Measurements from ENCODE around the gene HKDC1. TPM values are rescaled to one million over a fixed set of nuclear protein-coding genes. Genes with fewer than 3 reads are reported as not detected.
"Not testable (repeated sequence)": the region's sequence is repeated elsewhere in the genome, so short reads cannot be mapped to it uniquely, and the experiment has no call there.

Gene HKDC1
- total RNA-seq, 2 donors from 2014 or later: not detected

DNA sequence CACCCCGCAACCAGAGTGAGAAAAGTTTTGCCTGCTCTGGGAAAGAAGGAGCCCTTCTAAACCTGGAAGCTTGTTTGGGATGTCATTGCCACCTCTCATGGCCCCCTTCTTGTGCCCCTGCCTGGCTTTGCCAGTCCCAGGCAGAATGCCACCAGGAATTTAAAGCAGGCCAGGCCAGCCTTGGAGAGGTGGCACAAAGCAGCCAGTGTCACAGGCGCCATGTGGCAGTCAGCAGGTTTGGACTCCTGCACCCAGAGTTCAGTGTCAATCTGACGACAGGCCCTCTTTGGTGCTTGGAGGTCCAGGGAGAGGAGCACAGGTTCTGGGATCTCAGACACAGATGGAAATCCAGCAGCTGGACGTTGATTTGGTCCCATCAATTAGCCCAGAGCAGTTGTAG is 70.9 kb downstream of the HKDC1 start:
- DNase-seq (ENCODE audit: low spot score): no peak
- Mint-ChIP-seq H3K4me1 (ENCODE audit: low read depth in 2 of 2) (peaks cover 0 to 8% of the 10 kb centered on the region in 2 donors), H3K27ac (no peak overlapping the region), H3K9me3 (no peaks in the 10 kb centered on the region), H3K4me3 (no peak overlapping the region), H3K27me3 (peaks cover 0 to 6% of the 10 kb centered on the region in 2 donors), H3K36me3 (no peaks in the 10 kb centered on the region)
- ATAC-seq: no peak

DNA sequence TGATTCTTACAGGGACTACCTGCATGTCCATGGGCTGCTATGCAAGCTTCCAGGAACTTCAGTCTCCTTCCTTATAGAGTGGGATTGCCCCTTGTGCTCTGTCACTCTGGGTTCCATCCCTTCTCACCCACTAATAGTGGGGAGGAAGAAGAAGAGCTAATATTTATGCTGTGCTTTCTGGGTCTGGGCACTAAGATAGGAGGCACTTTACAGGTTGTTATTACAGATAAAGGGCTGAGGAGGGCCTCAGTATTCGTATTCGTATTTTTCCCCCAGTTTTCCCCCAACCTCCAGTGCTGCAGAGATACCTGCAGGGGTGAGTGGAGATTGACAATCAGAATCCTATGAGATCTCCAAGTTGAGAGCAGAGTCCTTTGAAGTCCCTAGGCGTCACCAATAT is 72.3 kb downstream of the HKDC1 start:
- Mint-ChIP-seq H3K9me3 (no peaks in the 10 kb centered on the region), H3K36me3 (no peaks in the 10 kb centered on the region), H3K4me3 (no peak overlapping the region), H3K4me1 (ENCODE audit: low read depth in 2 of 2) (peaks cover 0 to 8% of the 10 kb centered on the region in 2 donors), H3K27me3 (peaks cover 0 to 2% of the 10 kb centered on the region in 2 donors), H3K27ac (no peak overlapping the region)
- ATAC-seq (no peak), DNase-seq (ENCODE audit: low spot score) (no peak)

DNA sequence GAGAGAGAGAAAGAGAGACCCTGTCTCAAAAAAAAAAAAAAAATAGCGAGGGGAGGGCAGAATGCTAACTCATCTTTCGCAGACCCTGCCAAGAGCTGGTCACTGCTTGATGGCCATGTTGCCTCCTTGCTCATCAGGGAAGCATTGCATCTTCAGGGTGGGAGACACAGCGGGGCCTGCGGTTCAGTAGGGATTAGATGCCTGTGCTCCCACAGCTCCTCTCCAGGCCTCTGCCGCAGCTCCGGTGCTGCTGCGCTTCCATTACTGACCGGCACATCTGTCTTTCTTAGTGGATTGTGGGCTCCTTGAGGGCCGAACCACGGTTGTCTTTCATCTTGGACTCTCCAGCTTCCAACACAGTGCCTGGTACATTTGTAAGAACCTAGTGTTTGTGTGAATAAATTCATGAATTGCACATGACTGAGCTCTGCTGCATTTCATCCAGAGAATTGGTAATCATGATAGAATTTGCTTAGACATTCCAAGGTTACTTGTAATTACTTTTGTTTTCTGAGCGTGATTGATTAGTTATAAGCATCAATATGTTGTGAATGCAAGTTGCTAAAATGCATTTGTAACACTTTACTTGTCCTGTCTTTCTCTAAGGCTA is 75.0 kb downstream of the HKDC1 start:
- no peak for ATAC-seq
- H3K4me3 Mint-ChIP-seq: no peak overlapping the region
- no peak for DNase-seq (ENCODE audit: low spot score)
- H3K9me3 Mint-ChIP-seq: no peaks in the 10 kb centered on the region
- H3K4me1 Mint-ChIP-seq (ENCODE audit: low read depth in 2 of 2): peaks cover 0 to 8% of the 10 kb centered on the region in 2 donors
- H3K36me3 Mint-ChIP-seq: no peaks in the 10 kb centered on the region
- H3K27ac Mint-ChIP-seq: no peak overlapping the region
- peaks cover 0 to 2% of the 10 kb centered on the region in 2 donors for H3K27me3 Mint-ChIP-seq

DNA sequence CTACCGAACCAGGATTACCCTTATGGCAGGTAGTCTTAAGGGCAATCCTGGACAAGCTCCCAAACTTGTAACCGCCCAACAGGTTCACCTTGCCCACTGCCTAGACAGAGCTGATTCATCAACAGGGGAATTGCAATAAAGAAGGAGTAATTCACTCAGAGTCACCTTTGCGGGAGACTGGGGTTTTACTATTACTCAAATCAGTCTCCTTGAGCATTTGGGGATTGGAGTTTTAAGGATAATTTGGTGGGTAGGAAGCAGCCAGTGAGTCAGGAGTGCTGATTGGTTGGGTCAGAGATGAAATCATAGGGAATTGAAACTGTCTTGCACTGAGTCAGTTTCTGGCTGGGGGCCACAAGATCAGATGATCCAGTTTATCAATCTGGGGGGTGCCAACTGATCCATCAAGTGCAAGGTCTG is 83.5 kb downstream of the HKDC1 start:
- H3K27me3 Mint-ChIP-seq: peaks cover 0 to 4% of the 10 kb centered on the region in 2 donors
- ATAC-seq (no peak), DNase-seq (ENCODE audit: low spot score) (no peak)
- no peak overlapping the region for H3K27ac Mint-ChIP-seq
- no peaks in the 10 kb centered on the region for H3K36me3 Mint-ChIP-seq
- no peak overlapping the region for H3K4me3 Mint-ChIP-seq
- no peaks in the 10 kb centered on the region for H3K9me3 Mint-ChIP-seq
- no peaks in the 10 kb centered on the region for H3K4me1 Mint-ChIP-seq (ENCODE audit: low read depth in 2 of 2)

DNA sequence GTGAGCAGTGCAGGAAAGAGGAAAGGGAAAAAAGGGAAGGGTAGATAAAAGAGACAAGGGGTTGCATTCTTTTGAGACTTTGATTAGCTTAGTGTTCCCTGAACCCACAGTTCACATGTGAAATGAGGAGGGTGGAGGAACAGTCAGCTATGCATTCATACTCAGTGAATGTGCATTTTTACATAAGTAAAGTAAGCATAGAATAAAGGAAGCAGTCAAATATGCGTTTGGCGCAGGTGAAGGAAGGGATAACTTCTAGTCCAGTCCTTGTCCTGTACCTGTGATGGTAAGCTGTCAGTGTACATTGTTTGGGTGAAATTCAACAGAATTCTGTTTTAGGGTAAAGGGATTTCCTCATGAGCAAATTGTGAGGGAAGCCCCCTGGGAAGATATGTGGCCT is 86.3 kb downstream of the HKDC1 start:
- DNase-seq (ENCODE audit: low spot score): no peak
- Mint-ChIP-seq H3K4me3 (no peak overlapping the region), H3K36me3 (no peaks in the 10 kb centered on the region), H3K27me3 (peaks cover 0 to 4% of the 10 kb centered on the region in 2 donors), H3K9me3 (no peaks in the 10 kb centered on the region), H3K4me1 (ENCODE audit: low read depth in 2 of 2) (no peaks in the 10 kb centered on the region), H3K27ac (no peak overlapping the region)
- ATAC-seq: no peak

DNA sequence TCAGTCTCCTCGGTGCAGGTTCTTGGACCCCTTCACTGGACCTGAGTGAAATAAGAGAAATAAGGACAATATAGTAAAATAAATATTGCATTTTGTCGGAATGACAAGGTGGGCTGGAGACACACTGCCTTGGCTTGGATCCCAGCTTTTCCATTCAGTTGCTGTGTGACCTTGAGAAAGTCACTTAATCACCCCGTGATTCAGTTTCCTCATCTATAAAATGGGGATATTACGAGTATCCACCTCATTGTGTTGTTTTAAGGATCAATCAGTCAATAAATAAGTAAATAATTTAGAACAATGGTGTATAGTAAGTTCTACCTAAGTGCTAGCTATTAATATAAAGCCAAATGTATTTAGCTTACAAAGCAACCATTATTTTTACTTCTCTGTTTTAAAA is 87.3 kb downstream of the HKDC1 start:
- H3K27me3 Mint-ChIP-seq: peaks cover 0 to 4% of the 10 kb centered on the region in 2 donors
- DNase-seq (ENCODE audit: low spot score): no peak
- no peak overlapping the region for H3K4me3 Mint-ChIP-seq
- H3K27ac Mint-ChIP-seq: no peak overlapping the region
- no peaks in the 10 kb centered on the region for H3K4me1 Mint-ChIP-seq (ENCODE audit: low read depth in 2 of 2)
- no peak for ATAC-seq
- H3K36me3 Mint-ChIP-seq: no peaks in the 10 kb centered on the region
- H3K9me3 Mint-ChIP-seq: no peaks in the 10 kb centered on the region

DNA sequence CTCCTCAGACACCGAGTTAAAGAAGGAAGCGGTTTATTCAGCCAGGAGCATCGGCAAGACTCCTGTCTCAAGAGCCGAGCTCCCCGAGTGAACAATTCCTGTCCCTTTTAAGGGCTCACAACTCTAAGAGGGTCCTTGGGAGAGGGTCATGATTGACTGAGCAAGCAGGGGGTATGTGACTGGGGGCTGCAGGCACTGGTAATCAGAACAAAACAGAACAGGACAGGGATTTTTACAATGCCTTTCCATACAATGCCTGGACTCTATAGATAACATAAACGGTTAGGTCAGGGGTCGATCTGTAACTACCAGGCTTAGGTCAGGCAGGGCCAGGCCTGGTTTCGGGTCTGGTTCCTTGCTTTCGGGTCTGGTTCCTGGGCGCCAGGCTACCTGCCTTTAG is 88.2 kb downstream of the HKDC1 start:
- H3K27ac Mint-ChIP-seq; H3K4me1 Mint-ChIP-seq (ENCODE audit: low read depth in 2 of 2); H3K9me3 Mint-ChIP-seq; H3K27me3 Mint-ChIP-seq; H3K36me3 Mint-ChIP-seq; DNase-seq (ENCODE audit: low spot score); ATAC-seq; H3K4me3 Mint-ChIP-seq: not testable (repeated sequence)

DNA sequence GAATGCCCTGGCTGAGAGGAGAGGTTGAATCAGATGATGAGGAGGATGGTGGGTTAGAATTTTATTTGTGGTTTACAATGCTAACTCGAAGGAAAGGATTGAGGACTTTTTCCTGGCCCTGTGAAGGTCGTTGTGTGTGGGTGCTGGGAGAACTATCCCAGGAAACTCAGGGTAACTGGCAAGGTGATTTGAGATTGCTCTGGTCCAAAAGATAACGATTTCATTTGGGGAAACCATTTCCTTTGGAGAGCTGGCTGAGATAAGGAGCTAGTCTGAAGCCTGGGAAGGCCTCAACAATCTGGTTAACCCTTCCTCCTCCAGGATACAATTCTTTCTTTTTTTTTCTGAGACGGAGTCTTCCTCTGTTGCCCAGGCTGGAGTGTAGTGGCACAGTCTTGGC is 91.2 kb downstream of the HKDC1 start:
- ATAC-seq (no peak), DNase-seq (ENCODE audit: low spot score) (no peak)
- peaks cover 5 to 9% of the 10 kb centered on the region in 2 donors for H3K4me1 Mint-ChIP-seq (ENCODE audit: low read depth in 2 of 2)
- no peak overlapping the region for H3K27ac Mint-ChIP-seq
- H3K4me3 Mint-ChIP-seq: no peak overlapping the region
- no peaks in the 10 kb centered on the region for H3K27me3 Mint-ChIP-seq
- H3K9me3 Mint-ChIP-seq: no peaks in the 10 kb centered on the region
- H3K36me3 Mint-ChIP-seq: no peaks in the 10 kb centered on the region

DNA sequence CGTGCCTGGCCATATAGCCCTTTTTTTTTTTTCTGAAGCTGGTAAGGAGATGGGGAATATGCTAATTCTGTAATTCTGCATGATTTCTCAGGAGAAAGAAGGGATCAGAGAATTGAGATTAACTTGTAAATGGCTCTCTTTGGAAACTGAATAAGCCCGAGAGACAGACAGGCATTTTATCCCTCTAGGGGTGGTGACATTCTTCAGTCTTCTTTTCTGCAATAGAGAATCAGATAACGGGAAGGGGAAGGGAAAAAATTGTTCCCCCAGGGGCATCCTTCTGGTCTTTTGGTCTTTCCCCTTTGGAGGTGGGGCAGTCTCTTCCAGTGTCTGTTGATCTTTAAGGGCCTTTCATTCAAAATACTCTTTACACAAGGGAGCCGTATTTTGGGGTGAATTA is 92.4 kb downstream of the HKDC1 start:
- H3K9me3 Mint-ChIP-seq: no peaks in the 10 kb centered on the region
- DNase-seq (ENCODE audit: low spot score) (no peak), ATAC-seq (no peak)
- H3K36me3 Mint-ChIP-seq: no peaks in the 10 kb centered on the region
- H3K4me3 Mint-ChIP-seq: no peak overlapping the region
- H3K27me3 Mint-ChIP-seq: no peaks in the 10 kb centered on the region
- no peak overlapping the region for H3K27ac Mint-ChIP-seq
- peaks cover 10 to 14% of the 10 kb centered on the region in 2 donors for H3K4me1 Mint-ChIP-seq (ENCODE audit: low read depth in 2 of 2)

DNA sequence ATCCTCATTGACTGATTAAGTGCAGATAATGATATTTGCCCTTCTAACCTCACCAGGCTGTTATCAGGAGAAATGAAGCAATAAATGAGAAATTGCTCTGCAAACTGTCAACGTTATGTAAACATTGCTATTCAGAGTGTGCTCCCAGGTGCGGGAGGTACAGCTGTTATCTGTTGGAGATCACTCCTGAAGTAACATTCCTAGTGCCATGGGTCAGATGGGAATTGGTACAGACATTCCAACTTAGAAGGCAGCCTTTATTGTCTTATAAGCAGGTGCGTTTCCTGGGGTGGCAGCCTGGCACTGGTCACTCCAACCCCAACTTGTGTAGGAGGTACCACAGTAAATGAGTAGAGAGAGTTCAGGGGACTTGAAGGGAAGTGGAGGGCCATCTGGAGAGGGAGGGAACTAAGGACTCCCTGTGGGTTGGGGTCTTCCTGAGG is 95.0 kb downstream of the HKDC1 start:
- no peaks in the 10 kb centered on the region for H3K9me3 Mint-ChIP-seq
- H3K36me3 Mint-ChIP-seq: no peaks in the 10 kb centered on the region
- H3K27me3 Mint-ChIP-seq: no peaks in the 10 kb centered on the region
- H3K4me1 Mint-ChIP-seq (ENCODE audit: low read depth in 2 of 2): peaks cover 19 to 23% of the 10 kb centered on the region in 2 donors
- no peak for ATAC-seq
- no peak for DNase-seq (ENCODE audit: low spot score)
- H3K27ac Mint-ChIP-seq: peak overlapping the region in 1 of 2 donors; percentile 86
- no peak overlapping the region for H3K4me3 Mint-ChIP-seq

DNA sequence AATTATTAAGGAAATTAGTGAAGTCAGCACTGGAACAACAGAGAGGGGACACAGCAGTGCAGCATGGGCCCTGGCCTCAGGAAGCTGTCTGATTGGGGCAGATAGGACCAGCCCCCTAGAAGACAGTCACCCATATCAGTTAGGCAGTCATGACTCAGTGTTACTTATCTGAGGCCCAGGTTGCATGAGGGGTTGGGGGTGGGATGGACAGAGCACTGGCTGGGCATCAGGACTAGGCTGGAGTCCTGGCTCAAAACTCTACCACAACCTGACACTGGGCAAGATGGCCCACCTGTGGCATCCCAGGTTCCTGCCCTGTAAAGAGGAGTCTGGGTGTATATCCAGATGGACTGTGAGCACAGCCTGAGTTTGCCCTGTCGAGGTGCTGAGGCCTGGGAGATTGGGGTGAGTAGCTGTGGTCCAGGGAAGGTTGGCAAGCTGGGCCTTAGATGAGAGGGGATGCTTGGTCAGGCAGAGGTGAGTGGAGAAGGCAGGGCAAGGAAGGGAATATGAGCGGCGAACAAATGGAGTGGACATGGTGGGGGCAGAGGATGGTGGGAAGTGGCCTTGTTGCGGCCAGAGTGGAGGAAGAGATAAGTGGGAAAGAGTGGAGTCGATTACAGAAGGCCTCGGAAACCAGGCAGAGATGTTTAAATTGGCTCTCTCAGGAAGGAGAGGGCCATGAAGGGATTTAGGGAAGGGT is 95.6 kb downstream of the HKDC1 start:
- no peak for ATAC-seq
- Mint-ChIP-seq H3K27ac (peak overlapping the region; percentile 18 to 86), H3K9me3 (no peaks in the 10 kb centered on the region), H3K4me1 (ENCODE audit: low read depth in 2 of 2) (peaks cover 20 to 23% of the 10 kb centered on the region in 2 donors), H3K36me3 (no peaks in the 10 kb centered on the region), H3K27me3 (no peaks in the 10 kb centered on the region), H3K4me3 (peak overlapping the region; percentile 3)
- no peak for DNase-seq (ENCODE audit: low spot score)

DNA sequence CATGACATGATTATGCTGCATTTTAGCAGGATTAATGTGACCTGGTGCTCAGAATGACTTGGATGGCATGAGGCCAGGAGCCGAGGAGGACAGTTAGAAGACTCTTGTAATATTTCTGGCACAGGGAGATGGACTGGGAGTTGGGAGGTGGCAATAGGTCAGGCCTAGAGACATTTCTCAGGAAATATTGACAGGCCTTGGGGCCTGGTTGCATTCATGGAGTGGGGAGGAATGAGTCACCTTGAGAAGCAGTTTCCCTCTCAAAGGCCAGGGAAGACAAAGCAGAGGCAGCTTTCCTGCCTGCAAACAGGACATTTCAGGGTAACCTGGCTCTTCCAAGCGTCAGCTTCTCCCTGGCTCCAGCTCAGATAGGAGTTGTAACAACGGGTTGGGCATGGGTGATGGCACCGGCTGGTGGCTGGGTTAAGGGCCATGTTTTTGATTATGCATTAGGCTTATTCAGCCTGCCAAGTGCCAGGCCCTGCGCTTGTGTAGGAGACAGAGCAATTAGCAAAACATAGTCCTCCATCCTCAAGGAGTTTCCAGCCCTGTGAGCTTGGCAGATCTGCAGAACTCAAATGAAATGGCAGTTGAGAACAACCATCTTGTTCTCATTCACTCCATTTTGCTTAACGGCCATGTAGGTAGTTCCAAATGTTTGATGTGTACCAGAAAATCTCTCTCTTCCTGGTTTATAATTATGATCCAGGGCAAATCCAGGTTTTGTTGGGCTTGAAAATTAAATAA is 96.4 kb downstream of the HKDC1 start:
- Mint-ChIP-seq H3K4me1 (ENCODE audit: low read depth in 2 of 2) (peaks cover 24 to 26% of the 10 kb centered on the region in 2 donors), H3K27me3 (no peaks in the 10 kb centered on the region), H3K9me3 (no peaks in the 10 kb centered on the region), H3K27ac (peak overlapping the region; percentile 18 to 86), H3K36me3 (no peaks in the 10 kb centered on the region), H3K4me3 (peak overlapping the region; percentile 3)
- ATAC-seq (no peak), DNase-seq (ENCODE audit: low spot score) (no peak)
